Superior temporal gyrus (tissue), 1 donor: Measurements from ENCODE around the gene PIGS.
"Not testable (repeated sequence)": the region's sequence is repeated elsewhere in the genome, so short reads cannot be mapped to it uniquely, and the experiment has no call there.

Experiments
- DNase-seq: peaks from one replicate; pipeline ENCODE4 v3.0.0-alpha.2; 2016; ENCODE audit errors: extremely low spot score

PIGS gene

DNA sequence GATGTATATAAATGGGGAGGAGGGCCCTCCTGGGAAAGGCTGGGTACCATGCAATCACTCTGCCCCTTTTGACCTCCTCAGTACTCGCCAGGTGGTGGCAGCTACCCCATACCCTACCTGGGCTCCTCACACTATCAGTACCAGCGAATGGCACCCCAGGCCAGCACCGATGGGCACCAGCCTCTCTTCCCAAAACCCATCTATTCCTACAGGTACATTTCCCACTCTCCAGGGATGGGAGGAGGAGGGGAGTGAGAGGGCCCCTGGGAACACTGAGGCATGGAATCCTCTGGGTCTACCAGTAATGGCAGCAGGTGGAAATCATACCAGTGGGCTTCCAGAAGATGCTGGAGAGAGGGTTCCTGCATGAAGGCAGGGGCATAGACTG is 42.3 kb downstream of the PIGS start:
- DNase-seq = no peak

DNA sequence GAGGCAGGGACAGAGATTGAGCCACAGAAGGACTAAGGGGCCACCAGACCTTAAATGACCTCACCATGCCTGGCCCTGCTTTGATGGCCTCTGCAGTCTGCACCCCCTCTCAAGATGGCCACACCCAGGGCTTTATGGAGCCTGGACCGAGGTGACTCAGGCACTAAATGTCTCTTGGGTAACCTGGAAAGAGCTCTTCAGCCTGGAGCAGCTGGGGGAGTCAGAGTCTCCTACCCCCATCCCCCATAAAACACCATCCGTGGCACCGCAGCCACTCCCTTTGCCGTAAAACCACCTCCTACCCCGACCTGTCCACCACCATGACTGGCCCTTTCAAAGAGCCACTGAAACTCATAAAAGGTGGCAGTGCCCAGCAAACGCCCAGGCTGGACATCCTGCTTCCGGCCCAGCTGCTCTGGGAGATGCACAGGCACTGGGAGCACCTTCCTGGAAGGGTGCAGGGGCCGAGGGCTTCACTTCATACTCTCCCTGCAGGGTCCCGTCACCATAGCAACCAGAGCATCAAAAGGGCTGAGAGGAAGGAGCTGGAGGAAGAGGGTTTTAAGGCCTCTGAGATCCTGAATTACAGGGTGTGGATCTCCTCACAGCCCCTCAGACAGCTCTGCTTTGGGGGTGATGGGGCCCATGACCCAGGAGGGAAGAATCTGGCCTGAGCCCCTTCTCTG is 42.9 kb downstream of the PIGS start:
- no peak for DNase-seq

DNA sequence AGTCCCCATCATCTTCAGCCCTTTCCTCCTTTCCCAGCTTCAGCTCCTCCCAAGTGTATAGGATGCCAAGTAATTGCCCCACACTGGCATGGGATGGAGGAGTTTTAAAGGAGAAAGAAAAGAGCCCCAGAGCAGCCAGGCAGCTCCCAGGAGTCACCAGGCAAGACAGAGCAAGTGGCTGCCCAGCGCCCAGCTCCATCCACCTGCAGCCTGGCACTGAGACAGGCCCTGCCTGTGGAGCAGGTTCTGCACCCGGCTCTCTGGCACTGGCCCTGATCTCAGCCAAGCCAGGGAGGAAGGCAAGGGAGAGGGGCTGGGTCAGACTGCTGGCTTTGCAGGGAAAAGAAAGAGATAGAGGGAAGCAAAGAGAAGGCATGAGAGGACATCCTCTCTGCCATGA is 43.5 kb downstream of the PIGS start:
- no peak for DNase-seq

DNA sequence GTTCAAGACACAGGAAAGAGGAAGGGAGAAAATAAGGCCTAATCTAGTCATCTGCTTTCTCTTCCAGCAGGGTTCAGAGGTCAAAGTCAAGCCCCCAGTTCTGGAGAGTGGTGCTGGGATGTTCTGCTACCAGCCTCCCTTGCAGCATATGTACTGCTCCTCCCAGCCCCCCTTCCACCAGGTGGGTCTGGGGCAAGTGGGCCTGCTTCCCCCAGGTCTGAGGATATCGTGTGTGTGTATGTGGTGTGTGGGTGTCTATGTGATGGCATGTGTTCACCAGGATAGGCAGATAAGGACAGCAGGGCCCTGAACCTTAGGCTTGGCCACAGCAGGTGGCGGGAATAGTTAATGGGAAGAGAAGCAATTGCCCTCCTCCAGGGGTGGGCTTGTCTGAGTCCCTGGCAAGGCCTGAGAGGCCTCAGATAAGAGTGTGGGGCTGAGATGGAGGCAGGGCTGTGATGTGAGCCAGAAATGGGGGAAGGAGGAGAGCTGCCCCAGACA is 44.1 kb downstream of the PIGS start:
- DNase-seq = no peak

DNA sequence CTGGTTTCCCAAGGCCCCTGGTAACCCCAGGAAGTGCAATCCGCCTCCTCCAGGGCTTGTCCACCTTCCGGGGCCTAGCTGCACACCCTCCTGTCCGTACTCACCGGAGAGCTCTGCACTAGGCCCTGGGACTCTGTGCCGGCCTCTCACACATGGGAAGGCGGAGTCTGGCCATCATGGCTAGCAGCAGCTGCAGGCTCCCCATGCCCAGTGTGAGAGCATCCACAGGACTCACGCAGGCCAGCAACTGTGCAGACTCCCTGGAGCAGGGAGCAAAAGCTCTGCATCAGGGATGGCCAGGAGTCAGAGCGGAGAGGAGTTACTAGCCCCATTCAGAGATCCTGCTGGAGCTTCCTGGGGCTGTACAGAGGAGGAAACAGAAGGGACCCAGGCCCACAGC is 44.9 kb downstream of the PIGS start:
- DNase-seq = no peak

DNA sequence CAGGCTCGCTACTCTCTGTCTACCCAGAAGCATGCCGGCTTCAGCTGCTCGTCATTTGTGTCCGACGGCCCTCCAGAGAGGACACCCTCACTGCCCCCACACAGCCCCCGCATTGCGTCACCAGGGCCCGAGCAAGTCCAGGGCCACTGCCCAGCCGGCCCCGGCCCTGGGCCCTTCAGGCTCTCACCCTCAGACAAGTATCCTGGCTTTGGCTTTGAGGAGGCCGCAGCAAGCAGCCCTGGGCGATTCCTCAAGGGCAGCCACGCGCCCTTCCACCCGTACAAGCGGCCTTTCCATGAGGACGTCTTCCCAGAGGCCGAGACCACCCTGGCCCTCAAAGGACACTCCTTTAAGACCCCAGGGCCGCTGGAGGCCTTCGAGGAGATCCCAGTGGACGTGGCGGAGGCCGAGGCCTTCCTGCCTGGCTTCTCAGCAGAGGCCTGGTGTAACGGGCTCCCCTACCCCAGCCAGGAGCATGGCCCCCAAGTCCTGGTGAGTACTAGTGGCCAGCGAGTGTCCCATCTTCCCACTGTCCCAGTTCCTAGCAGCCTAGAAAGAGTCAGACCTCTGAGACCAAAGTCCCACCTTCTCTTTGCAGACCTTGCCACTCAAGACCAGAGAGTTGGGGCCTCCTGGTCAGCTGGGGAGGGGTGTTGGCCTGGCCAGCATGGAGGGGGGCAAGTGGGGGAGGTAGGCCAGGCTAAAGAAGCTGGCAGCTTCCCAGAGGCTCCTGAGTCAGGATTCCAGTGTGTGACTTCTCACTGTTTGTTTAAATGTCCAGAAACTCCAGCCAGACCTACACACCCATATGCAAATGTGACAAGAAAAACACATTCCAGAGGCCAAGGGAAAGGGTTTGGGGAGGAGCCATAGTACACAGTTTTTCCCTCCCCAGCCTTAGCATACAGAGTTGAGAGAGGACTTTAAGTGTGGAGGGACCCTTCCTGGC is 46.6 kb downstream of the PIGS start:
- no peak for DNase-seq

DNA sequence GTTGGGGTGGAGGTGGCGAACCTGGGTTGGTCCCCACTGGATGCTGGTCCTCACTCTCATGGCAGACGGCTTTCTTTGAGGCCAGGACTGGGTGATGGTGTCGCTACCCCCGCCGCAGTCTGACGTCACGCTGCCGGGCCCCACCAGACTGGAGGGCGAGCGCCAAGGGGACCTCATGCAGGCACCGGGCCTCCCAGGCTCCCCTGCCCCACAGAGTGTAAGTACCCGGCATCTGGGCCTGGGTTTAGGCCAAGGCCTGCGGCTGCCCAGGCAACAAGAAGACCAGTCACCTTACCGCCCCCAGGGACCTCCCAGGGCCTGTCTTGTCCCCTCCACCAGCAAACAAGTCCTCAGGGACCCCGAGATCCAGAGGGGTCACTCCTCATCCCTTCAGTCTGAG is 47.4 kb downstream of the PIGS start:
- DNase-seq = no peak

DNA sequence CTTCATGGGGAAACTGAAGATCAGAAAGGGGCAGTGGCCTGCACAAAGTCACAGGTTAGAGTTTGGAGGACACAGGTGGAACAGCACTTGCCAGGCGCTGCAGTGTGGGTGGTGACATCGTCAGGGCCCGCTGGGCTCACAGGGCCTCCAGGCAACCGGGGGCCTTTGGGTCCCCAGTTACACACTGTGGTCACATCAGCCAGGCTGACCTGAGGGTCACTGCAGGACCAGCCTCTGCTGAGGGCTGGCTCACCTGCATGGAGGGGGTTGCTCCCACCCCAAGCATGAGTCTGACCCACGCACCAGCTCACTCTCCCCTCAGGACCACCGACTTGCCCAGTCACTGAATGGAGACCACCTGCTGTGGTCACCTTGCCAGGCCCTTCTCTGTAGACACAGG is 48.1 kb downstream of the PIGS start:
- no peak for DNase-seq

DNA sequence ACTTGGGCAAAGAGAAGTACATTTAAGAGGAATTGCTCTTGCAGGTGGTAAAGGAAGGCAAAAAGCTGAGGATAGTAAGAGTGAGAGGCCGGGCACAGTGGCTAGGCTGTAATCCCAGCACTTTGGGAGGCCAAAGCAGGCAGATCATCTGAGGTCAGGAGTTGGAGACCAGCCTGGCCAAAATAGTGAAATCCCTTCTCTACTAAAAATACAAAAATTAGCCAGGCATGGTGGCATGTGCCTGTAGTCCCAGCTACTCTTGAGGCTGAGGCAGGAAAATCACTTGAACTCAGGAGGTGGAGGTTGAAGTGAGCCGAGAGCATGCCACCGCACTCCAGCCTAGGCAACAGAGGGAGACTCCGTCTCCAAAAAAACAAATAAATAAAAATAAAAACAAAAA is 49.0 kb downstream of the PIGS start:
- not testable (repeated sequence) for DNase-seq

DNA sequence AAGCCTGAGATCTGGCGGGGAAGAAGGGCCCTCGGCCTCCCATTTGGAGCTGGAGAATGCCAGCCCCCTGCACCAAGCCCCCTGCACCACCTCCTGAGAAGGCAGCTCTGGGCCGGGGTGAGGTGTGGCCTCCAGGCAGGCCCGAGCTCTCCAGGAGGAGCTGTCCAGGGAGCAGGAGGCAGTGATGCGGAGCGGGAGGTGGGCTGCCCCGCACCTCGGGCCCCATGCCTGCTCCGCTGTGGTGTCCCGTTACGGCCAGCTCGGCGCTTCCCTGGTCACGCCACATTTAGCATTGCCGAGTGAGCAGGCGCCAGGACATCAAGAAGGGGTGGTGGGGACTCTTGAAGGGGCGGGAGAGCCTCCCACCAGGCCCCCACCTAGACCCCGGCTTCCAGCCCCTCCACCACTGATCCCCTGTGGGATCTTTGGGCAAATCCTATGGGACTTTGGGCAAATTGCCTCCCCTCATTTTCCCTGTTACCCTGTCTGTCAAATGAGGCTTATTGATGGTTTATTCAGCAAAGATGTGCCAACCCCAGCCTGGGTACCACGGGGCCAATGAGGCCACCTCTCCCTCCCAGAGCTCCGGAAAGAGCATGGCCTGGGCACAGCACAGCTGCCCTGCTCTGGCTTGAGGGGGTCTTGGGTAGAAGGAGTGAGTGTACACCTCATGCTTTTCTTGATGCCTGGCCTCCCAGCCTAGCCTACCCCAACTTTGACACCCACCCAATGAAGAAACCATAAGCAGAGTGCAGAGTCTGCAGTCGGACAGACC is 49.8 kb downstream of the PIGS start:
- DNase-seq = no peak

DNA sequence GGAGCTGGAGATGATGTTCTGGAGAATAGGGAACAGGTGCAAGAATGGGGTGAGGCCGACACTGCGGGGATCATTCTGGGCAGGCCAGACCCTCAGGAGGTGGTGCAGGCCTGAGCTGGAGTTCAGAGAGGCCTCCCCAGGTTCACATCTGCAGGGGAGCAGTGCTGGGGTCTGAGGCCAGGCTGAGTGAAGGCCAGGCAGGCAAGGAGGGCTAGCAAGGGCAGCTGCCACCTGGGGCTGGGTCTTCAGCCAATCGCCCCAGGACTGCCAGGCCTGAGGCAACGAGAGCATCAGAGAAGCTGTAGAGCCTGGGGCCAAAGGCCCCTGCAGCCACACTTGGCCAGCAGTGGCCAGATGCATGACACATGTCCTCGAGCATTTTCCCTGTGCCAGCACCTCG is 50.6 kb downstream of the PIGS start:
- DNase-seq = no peak

DNA sequence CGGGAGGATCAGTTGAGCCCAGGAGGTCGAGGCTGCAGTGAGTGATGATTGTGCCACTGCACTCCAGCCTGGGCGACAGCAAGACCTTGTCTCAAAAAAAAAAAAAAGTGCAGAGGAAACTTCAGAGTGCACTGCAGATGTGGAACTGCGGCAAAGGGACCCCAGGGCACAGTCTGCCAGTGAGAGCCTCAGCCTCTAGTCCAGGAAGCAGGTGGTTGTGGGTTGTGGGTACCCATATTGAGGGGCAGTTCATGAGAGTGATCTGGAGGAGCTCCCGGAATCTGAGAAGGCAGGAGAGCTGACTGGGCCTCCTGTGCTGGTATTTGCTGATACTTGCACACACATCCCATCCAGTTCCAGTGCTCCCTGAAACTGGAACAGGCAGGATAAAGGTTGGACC is 52.1 kb downstream of the PIGS start:
- DNase-seq = no peak

DNA sequence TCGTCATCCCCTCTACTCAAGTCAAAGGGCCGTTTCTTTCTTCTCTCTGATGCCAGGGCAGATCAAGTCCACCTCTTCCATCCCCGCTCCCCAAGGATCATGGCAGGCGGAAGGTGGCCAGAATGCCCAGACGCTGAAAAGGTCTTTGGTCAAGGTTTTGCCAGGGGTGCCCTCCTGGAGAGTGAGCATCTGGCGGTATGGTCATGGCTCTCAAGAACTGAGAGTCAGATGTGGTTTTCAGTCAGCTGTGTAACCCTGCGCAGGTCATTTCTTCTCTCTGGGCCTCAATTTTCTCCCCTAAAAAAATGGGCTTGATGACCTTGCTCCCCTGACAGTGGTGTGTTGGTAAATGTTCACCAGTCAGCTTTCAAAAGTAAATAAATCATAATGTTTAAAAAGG is 52.7 kb downstream of the PIGS start:
- no peak for DNase-seq

DNA sequence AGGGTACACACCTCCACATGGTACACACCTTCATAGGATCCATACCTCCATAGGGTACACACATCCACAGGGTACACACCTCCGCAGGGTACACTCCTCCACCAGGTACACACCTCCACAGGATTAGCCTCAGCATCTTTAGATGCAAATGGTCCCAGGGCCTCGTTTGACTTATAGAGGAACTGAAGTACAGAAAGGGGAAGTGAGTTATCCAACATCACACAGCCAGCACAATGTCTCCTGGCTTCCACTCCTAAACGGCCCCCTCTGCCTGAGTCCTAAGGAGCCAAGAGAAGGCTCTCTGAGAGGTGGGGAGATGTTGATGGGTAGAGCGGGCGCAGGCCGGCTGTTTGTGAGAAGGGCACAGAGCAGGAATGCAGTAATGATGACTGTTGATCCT is 53.2 kb downstream of the PIGS start:
- no peak for DNase-seq

DNA sequence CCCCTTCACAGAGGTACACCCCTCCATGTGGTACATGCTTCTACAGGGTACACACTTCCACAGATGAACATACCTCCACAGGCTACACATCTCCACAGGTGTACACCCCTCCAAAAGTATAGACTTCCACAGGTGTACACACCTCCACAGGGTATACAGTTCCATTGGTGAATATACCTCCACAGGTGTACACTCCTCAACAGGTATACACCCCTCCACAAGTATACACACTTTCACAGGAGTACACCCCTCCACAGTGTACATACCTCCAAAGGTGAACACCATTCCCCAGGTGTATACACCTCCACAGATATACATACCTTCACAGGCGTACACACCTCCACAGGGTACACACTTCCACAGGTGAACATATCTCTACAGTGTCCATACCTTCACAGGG is 55.8 kb downstream of the PIGS start:
- no peak for DNase-seq

DNA sequence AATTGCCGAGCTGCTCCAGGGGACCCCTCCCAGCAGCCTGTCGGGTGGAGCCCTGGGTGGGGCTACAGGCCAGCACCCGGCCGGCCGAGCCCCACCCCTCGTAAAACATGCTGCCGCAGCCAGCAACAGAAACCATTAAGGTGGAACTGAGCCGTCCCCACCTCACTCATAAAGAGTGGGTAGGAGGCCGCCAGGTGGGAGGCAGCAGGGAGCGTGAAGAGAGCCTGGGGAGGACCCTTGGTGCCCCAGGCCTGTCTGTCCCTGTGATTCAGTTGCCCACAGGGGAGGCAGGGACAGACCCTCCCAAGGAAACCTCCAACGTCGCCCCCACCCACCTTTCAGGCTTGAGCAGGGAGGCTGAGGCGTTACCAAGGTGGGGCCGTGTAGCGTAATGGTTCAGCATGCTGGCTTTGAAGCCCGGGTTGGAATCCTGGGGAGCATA is 56.7 kb downstream of the PIGS start:
- DNase-seq = no peak

DNA sequence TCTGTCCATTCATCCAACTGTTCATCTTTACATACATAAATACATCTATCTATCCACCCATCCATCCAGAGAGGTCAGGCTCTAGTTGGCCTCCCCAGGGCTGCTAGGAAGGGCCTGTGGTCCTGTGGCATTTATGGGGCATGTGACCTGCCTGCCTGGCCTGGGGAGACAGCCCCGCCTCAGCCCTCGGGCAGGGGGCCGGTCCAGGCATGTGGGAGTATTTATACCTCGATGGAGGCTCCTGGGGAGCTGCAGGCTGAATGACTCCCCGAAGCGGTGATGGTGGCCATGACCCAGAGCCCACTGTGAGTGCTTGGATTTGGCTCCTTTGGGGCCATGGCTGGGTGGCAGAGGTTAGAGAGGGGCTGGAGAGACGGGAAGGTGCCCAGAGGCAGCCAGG is 57.8 kb downstream of the PIGS start:
- no peak for DNase-seq

DNA sequence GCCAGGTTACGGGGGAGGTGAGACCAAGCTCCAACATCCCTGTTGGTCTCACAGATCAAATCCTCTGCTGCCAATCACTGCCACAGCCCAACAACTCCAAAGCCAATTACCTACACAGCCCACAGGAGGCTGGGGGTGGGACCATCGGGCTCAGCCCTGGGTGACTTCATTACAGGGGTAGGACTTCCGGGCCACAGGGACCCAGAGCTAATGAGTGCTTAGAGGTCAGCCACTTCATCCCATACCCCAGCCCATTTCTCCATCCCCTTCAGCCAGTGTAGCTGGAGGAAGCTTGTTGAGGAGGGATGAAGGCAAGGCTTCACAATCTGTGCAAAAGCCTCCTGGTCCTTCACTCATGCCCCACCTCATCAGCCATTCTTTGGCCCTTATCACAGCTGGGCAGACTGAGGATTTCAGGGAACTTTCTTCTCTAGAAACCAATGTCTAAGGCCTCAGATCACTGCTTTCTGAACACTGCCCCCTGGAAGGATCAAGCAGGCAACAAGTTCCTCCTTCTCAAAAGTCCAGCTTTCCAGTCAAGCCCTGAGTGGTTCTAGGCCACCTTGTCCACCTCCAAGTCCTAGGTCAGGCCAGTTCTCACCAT is 59.4 kb downstream of the PIGS start:
- no peak for DNase-seq

DNA sequence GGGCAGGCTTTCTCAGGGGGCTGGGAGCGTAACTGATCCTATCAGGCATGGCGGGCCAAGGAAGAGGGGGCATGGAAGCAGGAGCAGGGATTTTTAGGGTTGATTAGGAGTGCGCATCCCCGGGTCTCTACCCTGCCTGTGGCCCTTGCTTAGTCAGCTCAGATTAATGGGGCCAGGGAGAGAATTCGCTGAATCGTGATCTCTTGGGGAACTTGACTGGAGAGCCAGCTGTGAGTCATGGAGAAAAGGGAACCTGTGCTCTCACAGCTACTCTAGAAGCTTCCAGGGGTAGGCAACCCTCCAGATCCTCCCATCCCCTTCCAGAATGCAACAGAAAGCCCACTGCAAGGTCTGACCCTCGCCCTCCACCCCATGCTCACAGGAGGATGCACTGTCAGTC is 61.5 kb downstream of the PIGS start:
- no peak for DNase-seq

DNA sequence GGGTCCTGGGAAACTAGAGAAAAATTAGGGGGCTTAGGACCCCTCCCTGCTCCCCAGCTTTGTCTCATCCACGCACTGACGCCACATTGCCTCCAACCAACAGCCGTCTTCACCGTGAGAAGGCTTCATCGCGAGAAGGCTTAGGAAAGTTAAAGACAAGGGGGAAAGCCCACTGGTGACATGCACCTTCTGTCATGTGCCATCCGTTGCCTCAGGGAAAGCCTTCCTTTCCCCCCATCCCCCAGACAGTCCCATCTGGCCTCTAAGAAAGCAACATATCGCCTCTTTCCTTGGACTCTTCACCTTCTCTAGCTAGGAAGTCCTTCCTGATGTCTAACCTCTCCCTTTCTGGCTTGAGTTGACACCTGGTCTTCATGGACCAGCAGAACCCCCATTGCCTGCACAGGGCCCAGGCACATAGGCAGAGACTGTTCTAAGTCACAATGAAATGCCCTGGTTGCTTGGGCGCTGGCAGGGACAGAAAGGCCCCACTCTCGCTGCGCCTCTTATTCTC is 63.1 kb downstream of the PIGS start:
- DNase-seq = no peak

DNA sequence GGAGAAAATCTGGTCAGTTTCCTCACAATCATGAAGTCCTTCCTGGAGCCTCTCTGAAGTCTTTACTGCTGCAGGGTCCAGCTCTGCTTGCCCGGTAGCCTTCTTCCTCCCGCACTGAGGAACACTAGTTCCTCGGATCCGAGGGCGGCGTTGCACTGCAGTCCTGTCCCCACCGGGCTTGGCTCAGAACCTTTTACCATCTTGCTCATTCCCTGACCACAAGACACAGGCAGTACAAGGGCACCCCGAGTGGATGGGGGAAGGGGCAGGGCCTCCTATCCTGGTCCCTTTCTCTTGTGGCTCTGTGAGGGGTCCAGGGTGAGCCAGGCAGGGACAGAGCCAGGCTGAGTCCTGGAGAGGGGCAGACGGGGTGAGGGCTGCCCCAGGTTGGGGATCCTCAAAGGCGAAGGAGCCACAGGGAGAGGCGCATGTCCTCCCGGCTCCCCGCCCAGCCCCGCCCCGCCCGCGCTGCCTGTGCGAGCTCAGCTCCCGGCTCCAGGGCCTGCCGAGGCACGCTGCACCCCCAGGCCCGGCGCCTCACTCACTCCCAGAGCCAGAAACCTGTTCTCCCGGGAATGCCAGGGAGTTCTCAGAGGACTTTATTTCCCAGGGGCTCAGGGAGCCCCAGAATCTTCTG is 63.6 kb downstream of the PIGS start:
- no peak for DNase-seq
